DMS 273 (cell line): Measurements from ENCODE around the gene OBP2B.
"Not testable (repeated sequence)": the region's sequence is repeated elsewhere in the genome, so short reads cannot be mapped to it uniquely, and the experiment has no call there.

ENCODE experiments used
- DNase-seq: peaks from one replicate; lab custom pipeline; 2025; ENCODE audit not compliant: unreplicated experiment; lab: John Stamatoyannopoulos, UW

The OBP2B gene, protein sequence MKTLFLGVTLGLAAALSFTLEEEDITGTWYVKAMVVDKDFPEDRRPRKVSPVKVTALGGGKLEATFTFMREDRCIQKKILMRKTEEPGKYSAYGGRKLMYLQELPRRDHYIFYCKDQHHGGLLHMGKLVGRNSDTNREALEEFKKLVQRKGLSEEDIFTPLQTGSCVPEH

GRCh38 chr9:133208880-133209300 is at the start of gene OBP2B:
Gene OBP2B, minus strand, starts transcription at chr9:133209250. Its CDS starts 51 bp downstream, at chr9:133209199.
- not testable (repeated sequence) for DNase-seq

- no peak for DNase-seq
These were observed 49.3 kb upstream of the OBP2B start for GRCh38 chr9:133258061-133259015.

- no peak for DNase-seq
These were observed 48.5 kb upstream of the OBP2B start for GRCh38 chr9:133257465-133257956.

GRCh38 chr9:133256686-133257091 is 47.6 kb upstream of the OBP2B start:
- no peak for DNase-seq

GRCh38 chr9:133256136-133256461 is 47.0 kb upstream of the OBP2B start:
- no peak for DNase-seq

GRCh38 chr9:133255371-133256135 is 46.5 kb upstream of the OBP2B start:
- no peak for DNase-seq

DNA sequence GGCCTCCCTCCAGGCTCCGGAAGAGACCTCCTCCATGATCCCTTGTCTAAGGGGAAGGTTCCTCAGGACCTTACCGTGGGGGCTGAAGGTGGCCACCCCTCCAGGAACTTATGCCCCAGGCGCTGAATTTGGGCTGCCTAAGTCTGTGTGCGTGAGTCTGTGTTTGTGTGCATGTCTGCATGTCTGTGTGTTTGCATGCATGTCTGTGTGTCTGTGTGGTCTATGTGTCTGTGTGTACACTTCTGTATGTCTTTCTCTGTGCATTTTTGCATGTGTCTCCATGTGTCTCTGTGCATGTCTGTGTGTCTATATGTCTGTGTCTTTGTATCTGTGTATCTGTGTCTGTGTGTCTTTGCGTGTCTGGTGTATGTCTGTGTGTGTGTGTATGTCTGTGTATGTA is 45.4 kb upstream of the OBP2B start:
- no peak for DNase-seq

GRCh38 chr9:133253268-133253667 is 44.2 kb upstream of the OBP2B start:
- DNase-seq: no peak

DNA sequence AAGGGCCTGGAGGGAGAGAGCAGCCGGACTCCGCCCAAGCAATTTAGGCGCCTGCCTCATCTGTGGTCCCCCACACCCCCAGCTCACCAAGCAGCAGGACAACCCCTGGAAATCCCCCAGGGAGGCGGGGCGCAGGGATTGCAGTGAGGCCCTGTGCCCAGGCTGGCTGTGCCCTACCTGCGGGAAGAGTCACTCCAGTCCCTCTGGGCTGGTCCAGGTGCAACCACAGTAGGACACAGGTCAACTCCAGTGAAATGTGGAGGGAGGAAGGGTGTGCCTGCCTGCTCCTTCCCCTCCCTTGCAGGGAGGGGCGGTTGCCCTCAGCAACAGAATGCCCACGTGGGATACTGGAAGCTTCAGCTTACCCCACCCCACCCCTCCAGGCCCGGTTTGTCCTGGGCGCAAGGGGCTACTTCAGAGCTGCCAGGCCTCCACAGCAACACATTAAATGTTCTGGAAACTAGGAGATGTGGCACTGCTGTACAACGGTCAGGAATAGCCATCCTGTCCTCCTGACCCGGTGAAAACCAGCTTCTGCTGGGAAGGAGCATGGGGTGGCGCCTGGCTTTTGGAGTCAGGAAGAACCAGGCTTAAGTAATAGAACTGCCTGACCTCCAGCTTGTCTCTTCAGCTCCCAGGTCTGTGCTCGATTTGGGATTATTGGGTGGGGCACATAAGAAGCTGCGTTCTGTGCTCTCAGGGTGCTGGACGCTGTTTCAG is 43.4 kb upstream of the OBP2B start:
- DNase-seq: no peak

DNA sequence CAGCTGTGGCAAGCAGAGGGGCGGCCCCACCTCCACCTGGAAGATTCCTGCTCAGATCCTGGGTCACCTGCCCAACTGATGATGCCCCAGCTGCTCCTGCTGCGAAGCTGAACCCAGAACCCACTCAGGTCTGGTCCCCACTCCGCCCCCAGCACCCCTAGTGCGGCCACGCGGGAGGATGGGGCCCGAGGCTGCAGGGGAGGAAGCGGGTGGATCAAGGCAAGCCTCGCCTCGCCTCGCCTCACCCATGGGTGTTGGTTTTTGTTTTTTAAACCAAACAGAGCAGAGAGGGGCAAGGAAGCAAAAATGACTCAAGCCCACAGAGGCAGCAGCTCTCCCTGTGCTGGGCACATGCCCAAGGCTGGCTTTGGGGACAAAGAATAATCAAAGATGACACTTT is 42.7 kb upstream of the OBP2B start:
- DNase-seq: no peak

DNA sequence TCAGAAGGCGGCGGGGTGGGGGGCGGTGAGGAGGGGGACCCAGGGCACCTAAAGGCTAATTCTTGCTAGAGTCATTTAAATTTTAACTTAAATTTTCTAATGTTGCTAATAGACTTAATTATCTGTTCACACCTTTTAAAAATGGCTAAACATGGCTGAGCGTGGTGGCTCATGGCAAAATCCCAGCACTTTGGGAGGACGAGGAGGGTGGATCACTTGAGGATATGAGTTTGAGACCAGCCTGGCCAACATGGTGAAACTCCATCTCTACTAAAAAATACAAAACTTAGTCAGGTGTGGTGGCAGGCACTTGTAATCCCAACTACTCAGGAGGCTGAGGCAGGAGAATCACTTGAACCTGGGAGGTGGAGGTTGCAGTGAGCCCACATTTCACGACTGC is 42.2 kb upstream of the OBP2B start:
- not testable (repeated sequence) for DNase-seq

DNA sequence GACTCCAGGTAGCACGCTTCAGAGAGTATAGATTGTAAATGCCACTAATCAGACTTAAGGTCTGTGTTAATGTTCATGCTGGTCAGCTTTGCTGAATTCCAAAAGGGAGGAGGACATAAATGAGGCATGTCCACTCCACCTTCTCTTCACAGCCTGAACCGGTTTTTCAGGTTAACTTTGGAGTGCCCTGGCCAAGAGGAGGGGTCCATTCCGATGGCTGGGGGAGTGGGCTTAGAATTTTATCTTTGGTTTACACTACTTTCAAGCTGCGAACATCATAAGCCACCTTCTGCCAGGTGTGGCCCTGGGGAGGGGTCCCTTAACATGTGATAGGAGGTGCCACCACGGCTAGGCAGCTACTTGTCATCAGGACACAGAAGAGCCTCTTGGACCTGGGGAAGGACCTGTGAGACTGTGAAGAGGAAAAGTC is 41.7 kb upstream of the OBP2B start:
- no peak for DNase-seq

DNA sequence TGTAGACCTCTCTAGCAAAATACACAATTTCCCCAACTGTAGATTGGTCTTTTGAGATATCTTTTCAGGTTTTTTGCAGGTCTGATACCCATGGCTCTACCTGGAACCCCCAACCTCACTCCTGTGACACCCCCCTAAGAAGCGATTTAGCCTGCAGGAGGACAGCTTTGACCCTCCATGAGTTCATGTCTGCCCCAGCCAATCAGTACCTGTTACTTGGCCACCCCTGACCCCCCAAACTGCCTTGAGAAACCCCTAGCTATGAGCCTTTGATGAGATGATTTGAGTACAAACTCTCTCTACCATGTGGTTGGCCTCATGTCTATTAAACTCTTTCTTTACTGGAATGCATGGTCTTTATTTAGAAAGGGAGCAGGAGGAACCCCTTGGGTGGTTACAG is 40.3 kb upstream of the OBP2B start:
- no peak for DNase-seq

DNA sequence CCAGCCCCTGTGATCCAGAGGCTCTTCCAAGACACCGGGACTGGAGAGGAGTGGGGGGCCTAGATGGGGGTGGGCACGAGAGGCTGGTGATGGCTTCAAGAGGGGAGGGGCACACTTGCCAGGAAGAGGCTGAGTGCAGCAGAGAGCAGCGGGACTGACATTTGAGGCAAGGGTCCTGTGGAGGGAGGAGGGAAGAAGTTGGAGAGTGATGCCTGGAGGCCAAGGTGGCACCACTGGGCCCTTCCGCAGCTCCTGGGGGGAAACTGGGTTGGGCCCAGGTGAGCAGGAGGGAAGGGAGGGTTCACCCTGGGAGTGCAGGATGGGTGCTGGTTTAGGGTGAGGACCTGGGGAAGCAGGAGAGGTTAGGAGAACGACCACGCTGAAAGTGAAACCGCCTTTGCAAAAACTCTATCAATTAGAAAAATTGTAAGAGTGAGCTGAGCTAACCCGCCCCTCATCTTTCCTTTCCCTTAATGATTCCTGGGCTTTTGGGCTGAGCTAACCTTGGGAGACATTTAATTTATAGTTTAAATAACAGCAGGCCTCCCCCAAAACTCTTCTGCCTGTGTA is 39.8 kb upstream of the OBP2B start:
- DNase-seq: no peak

GRCh38 chr9:133247632-133248031 is 38.6 kb upstream of the OBP2B start:
- DNase-seq: no peak

DNA sequence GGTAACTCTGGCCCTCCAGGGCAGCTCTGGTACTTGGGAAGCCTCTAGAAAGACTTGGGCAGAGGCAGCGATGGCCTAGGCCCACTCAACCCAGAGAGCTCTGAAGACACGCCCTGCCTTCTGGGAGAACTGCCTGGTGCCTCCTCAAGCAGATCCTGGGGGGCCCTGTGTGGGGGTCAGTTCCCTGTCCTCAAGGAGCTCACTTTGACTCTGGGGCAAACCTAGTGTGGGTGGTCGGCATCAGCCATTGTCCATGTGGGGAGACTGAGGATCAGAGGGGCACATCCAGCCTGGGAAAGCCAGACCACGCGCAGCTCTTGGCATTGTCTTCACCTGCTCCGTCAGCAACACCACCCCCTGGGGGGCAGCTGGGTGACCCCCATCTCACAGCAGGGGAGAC is 37.9 kb upstream of the OBP2B start:
- no peak for DNase-seq

DNA sequence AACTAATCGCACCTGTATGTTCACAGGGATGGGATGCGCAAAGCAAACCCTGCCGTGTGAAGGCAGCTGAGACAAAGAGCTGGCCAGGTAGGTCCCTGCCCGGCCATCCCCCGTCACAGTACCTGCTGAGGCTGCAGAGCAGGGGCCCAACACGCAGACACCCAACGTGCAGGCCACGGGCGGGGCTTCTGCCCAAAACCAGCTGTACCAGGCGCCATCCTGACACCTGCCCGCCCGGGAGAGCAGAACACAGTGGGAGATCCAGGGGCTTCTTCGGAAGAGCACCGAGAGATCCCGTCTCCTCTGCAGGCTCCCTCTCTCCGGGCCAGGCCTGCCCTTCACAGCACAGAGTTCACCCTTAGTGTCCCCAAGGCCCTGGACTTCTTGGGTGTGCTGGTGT is 37.5 kb upstream of the OBP2B start:
- no peak for DNase-seq

DNA sequence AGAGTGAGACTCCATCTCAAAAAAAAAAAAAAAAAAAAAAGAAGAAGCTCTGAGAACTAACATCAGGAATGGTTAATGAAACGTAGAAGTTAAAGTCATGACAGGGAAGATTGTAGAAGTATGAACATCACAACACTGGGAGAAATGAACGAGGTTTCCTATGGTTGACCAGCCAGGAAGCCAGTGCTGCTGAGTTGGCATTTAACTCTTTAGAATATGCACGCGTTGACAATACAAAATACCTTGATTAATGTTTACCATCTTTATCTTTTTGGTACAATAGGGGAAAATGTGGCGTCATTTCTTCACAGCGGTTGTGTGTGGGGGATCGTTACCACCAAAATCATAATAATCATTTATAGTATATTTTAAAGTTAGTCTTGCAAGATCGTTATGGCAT is 33.9 kb upstream of the OBP2B start:
- no peak for DNase-seq

- DNase-seq: no peak
These were observed 33.2 kb upstream of the OBP2B start for GRCh38 chr9:133242241-133242640.

DNA sequence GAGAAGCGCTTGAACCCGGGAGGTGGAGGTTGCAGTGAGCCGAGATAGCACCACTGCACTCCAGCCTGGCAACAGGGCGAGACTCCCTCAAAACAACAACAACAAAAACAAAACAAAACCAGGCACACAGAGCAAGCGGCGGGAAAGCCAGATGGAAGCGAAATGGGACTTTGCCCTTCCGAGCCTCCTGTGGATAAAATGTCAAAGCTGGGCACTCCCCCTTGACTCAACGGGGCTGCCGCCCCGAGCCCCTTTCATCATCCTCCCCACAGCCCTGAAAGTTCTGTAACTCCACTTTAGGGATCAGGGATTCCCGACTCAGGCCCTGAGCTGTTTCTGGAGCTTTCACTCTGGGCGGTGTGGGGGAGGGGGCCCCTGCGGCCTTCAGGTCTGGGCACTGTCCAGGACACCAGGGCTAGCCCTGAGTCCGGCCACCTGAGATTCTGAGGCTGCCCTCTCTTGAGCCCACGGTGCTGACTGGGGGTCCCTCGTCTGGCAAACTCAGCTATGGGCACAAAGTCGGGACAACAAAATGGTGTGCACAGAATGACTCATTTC is 30.6 kb upstream of the OBP2B start:
- DNase-seq: no peak
